HG02973 (cell line): ENCODE measurements around the gene NEGR1.
"Not testable (repeated sequence)": the region's sequence is repeated elsewhere in the genome, so short reads cannot be mapped to it uniquely, and the experiment has no call there.

Experiments used
- ATAC-seq: cut with Tn5 transposase; IDR thresholded peaks from one replicate; pipeline ENCODE4 v1.9.1; 2021; ENCODE audit warnings: moderate library complexity; ENCODE audit not compliant: unreplicated experiment

Gene NEGR1

GRCh38 chr1:71956613-71957285 lies 325.6 kb downstream of the NEGR1 start:
- ATAC-seq: no peak

DNA sequence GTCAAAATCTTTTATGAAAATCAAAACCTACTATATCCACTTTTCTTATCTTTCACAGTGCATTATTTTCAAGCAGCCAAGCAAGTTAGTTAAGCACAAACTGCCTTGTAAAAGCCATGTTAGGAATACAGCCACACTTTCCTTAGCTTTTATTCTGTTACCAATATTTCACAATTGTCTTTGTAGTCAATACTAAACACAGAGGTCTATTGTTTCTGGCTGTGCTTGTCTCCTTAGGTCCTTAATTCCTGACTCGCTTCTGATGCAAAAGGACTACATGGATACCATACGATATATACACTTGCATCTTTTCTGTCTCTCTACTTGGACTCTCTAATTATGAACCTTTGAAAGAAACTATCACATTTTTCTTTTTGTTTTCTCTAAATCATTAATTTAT lies 331.8 kb downstream of the NEGR1 start:
- ATAC-seq: no peak

- no peak for ATAC-seq
These were observed 332.7 kb downstream of the NEGR1 start for GRCh38 chr1:71949681-71950080.

- no peak for ATAC-seq
These were observed 333.8 kb downstream of the NEGR1 start for GRCh38 chr1:71948561-71948960.

DNA sequence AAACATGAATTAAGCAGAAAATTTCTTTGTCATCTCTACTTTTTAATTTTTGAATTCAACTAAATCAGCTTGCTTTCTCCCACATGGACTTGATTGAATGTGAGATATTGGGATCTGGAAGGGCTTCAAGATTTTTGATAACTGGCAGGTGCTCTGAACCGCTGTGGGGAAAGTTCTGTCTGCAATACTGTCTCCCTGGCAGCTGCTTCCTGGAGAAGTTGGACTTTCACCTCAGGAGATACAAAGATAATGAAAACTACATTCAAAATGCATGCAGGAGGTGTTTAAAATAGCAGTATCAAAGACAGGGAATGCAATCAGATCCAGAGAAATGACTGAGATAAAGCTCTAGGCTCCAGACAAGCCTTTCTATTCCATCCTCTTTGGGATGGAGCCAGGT lies 338.3 kb downstream of the NEGR1 start:
- ATAC-seq: no peak

DNA sequence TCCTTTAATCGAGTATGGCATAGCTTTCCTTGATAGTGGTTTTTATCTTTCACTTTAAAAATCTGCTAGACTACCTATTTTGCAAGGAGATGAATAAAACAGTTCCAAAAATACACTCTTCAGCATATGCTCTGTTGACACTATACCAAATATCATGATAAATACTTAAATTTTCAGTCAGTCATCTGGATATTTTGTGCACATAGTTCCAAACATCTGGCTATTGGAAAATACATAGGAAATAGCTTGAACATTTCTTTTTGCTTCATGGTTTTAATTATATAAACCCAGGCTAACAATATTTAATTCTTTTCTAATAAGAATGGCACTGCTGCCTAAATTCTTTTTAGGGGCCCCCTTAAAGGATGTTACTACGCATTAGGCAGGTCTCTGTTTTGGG lies 342.1 kb downstream of the NEGR1 start:
- ATAC-seq: no peak

GRCh38 chr1:71930511-71930910 lies 351.8 kb downstream of the NEGR1 start:
- ATAC-seq: no peak

- ATAC-seq: no peak
These were observed 360.3 kb downstream of the NEGR1 start for GRCh38 chr1:71921935-71922559.

DNA sequence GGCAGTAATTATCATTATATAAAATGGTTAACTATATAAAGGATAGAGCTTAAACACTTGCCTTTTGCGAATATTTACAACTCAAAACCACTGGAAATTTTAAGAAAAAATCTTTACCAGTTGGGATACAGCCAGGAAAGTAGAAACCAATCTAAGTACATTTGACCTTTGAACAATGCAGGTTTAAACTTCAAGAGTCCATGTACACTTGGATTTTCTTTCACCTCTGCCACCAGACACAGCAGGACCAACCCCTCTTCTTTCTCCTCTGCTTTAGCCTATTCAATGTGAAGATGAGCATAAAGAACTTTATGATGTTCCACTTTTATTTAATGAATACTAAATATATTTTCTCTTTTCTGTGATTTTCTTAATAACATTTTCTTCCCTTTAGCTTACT lies 361.1 kb downstream of the NEGR1 start:
- no peak for ATAC-seq

GRCh38 chr1:71920556-71920955 lies 361.8 kb downstream of the NEGR1 start:
- ATAC-seq: no peak

DNA sequence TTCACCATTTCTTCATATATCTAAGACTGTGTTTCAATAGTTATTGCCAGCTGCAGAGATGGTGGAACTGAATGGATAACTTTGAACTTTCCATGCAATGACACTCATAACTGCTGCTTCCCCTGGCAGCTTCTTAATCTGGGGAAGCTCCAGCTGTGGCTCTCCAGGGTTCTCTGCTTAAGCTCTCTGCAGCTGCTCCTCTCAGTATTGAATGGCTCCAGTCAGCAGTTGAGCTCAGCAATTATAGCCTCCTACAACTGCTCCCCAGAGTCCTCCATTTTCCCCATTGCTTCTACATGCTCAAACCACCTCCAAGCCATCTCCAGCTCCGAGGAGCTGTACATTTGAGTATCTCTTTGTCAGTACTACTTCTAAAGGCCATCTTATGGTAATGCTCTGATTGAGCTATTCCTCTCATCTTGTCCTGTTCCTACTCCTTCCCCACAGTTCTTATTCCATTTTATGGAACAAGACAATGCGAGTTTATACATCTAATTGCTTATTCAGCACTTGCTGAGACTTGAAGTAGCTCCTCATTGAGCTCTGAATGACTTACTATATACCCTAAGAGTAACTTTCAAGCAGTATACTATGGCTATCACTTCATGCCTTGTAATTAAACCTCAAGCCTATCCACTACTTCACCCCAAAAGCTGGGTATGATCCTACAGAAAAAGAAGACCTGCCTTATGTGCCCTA lies 362.4 kb downstream of the NEGR1 start:
- no peak for ATAC-seq

- no peak for ATAC-seq
These were observed 363.7 kb downstream of the NEGR1 start for GRCh38 chr1:71918630-71919029.

- ATAC-seq: no peak
These were observed 365.4 kb downstream of the NEGR1 start for GRCh38 chr1:71916894-71917293.

DNA sequence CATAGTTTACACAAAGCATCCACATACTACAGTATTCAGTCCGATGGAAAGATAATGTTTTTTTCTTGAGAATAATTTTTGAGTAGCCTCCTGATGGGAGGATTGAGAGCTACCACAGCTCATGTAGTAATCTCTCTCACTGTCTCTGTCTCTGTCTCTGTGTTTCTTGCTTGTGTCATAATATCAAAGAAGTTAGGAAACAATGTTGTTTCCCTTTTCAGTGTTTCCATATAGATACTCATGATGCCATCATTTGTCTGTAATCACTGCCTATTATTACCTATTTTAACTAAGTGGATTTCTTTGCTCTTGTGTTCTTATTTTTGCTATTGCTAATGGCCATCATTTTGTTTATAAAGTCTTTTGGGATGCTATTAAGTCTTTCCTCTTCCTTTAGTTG lies 367.7 kb downstream of the NEGR1 start:
- ATAC-seq: no peak

GRCh38 chr1:71908871-71909390 lies 373.4 kb downstream of the NEGR1 start:
- ATAC-seq: no peak

- ATAC-seq: no peak
These were observed 374.0 kb downstream of the NEGR1 start for GRCh38 chr1:71908303-71908702.

GRCh38 chr1:71899881-71900280 lies 382.5 kb downstream of the NEGR1 start:
- no peak for ATAC-seq

- not testable (repeated sequence) for ATAC-seq
These were observed 394.2 kb downstream of the NEGR1 start for GRCh38 chr1:71888166-71888565.

DNA sequence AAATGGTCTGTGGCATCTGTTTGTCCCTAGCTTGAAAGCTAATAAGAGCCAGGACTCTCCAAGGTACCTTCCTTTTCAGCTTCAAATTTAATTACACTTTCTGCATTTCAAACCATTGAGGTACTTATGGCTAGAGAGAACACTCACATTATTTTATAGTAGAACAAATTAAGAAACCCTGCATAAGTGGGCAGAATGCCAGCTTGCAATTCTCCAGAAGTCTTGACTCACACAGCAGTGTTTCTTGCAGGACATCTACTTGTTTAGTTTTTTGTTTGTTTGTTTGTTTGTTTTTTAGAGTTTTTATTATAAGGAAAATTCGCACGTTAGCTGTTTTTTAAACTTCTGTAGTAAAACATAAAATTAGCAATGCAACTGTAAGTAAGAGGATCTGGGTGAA lies 397.2 kb downstream of the NEGR1 start:
- ATAC-seq: no peak

- ATAC-seq: no peak
These were observed 399.7 kb downstream of the NEGR1 start for GRCh38 chr1:71882637-71883036.

DNA sequence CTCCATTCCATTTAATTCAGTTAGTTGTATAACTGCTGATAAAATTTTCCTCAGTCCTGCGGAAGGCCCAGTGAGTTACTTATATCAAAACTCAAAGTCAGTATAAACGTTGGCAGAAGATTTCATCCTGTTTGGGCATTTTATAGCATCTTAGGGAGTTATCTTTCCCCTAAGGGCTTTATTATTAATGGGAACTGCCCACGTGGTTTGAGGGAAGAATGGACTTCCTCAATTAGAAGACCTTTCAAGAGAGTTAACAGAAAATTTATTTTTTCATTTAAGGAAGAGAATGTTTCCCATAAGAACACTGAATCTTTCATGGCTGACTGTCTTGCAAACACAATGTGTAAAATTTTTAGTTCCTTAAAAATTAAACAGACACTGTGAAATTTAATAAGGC lies 400.1 kb downstream of the NEGR1 start:
- ATAC-seq: no peak

DNA sequence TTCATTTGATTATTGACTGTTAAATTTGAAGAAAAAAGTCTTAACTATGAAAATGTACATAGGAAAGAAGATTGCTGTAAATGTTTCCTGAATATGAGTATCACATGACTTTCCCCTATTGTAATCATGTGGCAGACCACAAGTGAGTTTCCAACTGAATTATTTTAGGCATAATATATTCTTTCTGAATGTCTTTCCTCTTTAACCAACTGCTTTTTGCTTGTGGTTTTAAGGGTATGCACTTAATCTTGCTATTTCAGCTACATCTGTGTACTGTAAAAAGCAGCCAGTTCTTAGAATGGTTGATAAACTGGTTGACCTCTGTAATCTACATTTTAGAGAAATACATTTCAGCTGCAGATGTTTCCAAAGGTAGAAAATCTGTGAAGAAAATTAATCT lies 400.7 kb downstream of the NEGR1 start:
- no peak for ATAC-seq
